Esophagus muscularis mucosa (tissue), 4 donors: ENCODE measurements around the gene HDAC4.

Experiments
- EP300 ChIP-seq: sonication (generic); formaldehyde crosslinking; IDR thresholded peaks from one replicate; pipeline ENCODE4 v1.6.1; 2017; ENCODE audit warnings: antibody characterized with exemption
- POLR2A ChIP-seq: fragments of 450-650 bp; IDR thresholded peaks from one replicate; pipeline ENCODE4 v1.6.1; 2017; ENCODE audit warnings: antibody characterized with exemption, moderate library complexity, mild to moderate bottlenecking, low read depth
- TF ChIP-seq, protein P1 (sequence below), 3 experiments: fragments of 200-600 bp in 2 of 3; fragments of 450-650 bp in 1 of 3; sonication (generic) in 2 of 3; IDR thresholded peaks; one replicate each; pipeline ENCODE4 v1.5.1; 2017 to 2019; ENCODE audit warnings: antibody characterized with exemption in 3 of 3, mild to moderate bottlenecking in 2 of 3, moderate library complexity in 1 of 3

DNA sequence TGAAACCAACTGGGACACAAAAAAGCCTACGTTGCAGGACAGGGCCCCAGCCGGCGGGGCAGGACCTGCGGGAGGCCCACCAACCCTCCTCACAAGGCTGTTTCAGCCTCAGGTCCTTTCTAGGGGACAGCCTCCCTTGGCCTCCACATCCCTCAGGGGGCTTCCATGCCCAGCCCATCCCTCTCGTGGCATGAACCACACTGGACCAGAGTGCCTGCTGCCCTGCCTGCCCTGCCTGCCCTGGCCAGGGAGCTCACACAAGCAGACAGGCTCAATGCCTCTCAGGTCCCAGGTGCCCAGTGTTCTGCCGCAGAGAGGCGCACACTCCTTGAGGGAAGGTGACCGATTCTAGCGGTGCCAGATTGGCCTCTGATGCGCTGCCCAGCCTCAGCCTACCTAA lies 57.4 kb downstream of the HDAC4 start:
- TF ChIP-seq EP300 (no peak), POLR2A (no peak)
- TF ChIP-seq, protein P1, sequence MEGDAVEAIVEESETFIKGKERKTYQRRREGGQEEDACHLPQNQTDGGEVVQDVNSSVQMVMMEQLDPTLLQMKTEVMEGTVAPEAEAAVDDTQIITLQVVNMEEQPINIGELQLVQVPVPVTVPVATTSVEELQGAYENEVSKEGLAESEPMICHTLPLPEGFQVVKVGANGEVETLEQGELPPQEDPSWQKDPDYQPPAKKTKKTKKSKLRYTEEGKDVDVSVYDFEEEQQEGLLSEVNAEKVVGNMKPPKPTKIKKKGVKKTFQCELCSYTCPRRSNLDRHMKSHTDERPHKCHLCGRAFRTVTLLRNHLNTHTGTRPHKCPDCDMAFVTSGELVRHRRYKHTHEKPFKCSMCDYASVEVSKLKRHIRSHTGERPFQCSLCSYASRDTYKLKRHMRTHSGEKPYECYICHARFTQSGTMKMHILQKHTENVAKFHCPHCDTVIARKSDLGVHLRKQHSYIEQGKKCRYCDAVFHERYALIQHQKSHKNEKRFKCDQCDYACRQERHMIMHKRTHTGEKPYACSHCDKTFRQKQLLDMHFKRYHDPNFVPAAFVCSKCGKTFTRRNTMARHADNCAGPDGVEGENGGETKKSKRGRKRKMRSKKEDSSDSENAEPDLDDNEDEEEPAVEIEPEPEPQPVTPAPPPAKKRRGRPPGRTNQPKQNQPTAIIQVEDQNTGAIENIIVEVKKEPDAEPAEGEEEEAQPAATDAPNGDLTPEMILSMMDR (IDR thresholded peaks at IDR 0.05), result no peak
